T47D (cell line): Measurements from ENCODE around the gene DCC.

Experiments used
- DNase-seq, 2 experiments: peaks; one replicate each; pipeline versions ENCODE4 v3.0.0 to v3.0.0-alpha.2; 2011 to 2012; ENCODE audit warnings: low read depth in 1 of 2, low spot score in 1 of 2
- JUND ChIP-seq: IDR thresholded peaks from 2 replicates; pipeline ENCODE4 v1.6.1; 2012; ENCODE audit warnings: low read depth
- in situ Hi-C: cut with HindIII; loops from 2 replicates; pipeline ENCODE4 v1.10.0; 2016; ENCODE audit warnings: low sequenced_read_pairs, low pct_unique_long_range_greater_than_20kb

Gene DCC

GRCh38 chr18:52367953-52368742 is 28.2 kb downstream of the DCC start:
- in situ Hi-C loops = no loop called here
- TF ChIP-seq JUND = no peak
- DNase-seq = no peak

- in situ Hi-C loops = no loop called here
- DNase-seq = no peak
- TF ChIP-seq JUND = no peak
Observed at GRCh38 chr18:52370841-52371240, 30.8 kb downstream of the DCC start.

- in situ Hi-C loops = no loop called here
Observed at GRCh38 chr18:52376104-52376503, 36.1 kb downstream of the DCC start.

GRCh38 chr18:52377094-52377493 is 37.1 kb downstream of the DCC start:
- DNase-seq = no peak
- in situ Hi-C loops = no loop called here
- TF ChIP-seq JUND = no peak

More at GRCh38 chr18:52376104-52376503, 36.1 kb downstream of the DCC start:
- no peak for TF ChIP-seq JUND
- no peak for DNase-seq

DNA sequence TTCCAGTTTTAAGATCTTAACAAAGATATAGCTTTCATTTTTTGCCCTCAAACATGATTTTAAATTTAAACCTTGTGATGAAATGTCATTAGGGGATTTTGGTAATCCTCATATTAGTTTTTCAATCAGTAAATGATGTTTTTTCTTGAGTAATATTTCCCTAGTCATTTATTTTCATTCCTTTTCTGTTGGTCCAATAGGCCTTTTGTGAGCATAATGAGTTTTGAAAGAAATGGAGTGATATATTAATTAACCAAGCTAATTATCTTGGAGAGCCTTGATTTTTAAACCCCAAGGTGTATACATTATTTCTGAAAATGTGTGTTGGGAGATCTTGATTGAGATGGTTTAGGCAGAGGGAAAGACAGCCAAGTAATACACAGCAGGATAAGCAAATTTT is 46.3 kb downstream of the DCC start:
- in situ Hi-C loops = no loop called here
- TF ChIP-seq JUND = no peak
- no peak for DNase-seq

- no peak for TF ChIP-seq JUND
- in situ Hi-C loops = no loop called here
- no peak for DNase-seq
Observed at GRCh38 chr18:52387175-52387574, 47.2 kb downstream of the DCC start.

GRCh38 chr18:52391810-52392559 is 52.0 kb downstream of the DCC start:
- in situ Hi-C loops = no loop called here
- TF ChIP-seq JUND = no peak
- DNase-seq = no peak

DNA sequence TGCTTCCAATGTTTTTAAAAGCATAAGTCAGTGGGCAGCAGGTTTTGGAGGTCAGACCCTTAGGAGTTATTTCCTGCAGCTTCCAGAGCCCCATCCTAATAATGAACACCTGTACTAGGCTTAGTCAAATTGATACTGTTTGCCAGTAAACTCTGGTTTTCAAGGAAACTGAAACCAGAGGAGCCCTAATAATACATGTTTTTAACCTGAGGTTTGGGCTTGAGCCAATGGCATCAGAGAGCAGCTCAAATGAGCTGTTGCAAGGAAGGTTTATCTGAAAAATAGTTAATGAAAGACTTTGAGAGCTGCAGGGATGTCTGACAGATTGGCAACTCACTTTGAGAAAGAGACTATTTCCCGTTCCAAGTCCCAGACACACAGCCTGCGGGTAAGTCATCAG is 54.6 kb downstream of the DCC start:
- in situ Hi-C loops = no loop called here
- no peak for DNase-seq
- TF ChIP-seq JUND = no peak

- DNase-seq = no peak
- no peak for TF ChIP-seq JUND
- in situ Hi-C loops = no loop called here
Observed at GRCh38 chr18:52395146-52395852, 55.3 kb downstream of the DCC start.

- DNase-seq = no peak
- no peak for TF ChIP-seq JUND
- in situ Hi-C loops = no loop called here
Observed at GRCh38 chr18:52401236-52401635, 61.2 kb downstream of the DCC start.

- TF ChIP-seq JUND = no peak
- DNase-seq = no peak
- in situ Hi-C loops = no loop called here
Observed at GRCh38 chr18:52402814-52403213, 62.8 kb downstream of the DCC start.

GRCh38 chr18:52403291-52404021 is 63.5 kb downstream of the DCC start:
- TF ChIP-seq JUND = no peak
- DNase-seq = no peak

More at GRCh38 chr18:52403291-52404021, 63.5 kb downstream of the DCC start:
- in situ Hi-C loops = no loop called here
